NT2/D1 (cell line): ENCODE measurements around the gene APOC4.
"Not testable (repeated sequence)": the region's sequence is repeated elsewhere in the genome, so short reads cannot be mapped to it uniquely, and the experiment has no call there.

Experiments used
- DNase-seq: peaks from one replicate; pipeline ENCODE4 v3.0.0-alpha.2; 2011; ENCODE audit warnings: low read depth, low spot score
- H3K27me3 ChIP-seq: 2 replicates; pipeline ENCODE4 v1.6.0; 2011; ENCODE audit warnings: mild to moderate bottlenecking; ENCODE audit not compliant: insufficient read length, insufficient read depth
- H3K36me3 ChIP-seq: 2 replicates; pipeline ENCODE4 v1.6.1; 2011; ENCODE audit warnings: mild to moderate bottlenecking, low read length, mixed read lengths; ENCODE audit not compliant: insufficient read depth, insufficient read length
- H3K4me1 ChIP-seq: 2 replicates; pipeline ENCODE4 v1.5.1; 2011; ENCODE audit not compliant: insufficient read depth, insufficient read length
- H3K4me3 ChIP-seq: 2 replicates; pipeline ENCODE4 v1.5.1; 2011; ENCODE audit warnings: low read depth; ENCODE audit not compliant: insufficient read length
- H3K9ac ChIP-seq: 2 replicates; pipeline ENCODE4 v1.6.0; 2011; ENCODE audit warnings: low read depth; ENCODE audit not compliant: insufficient read length
- H3K9me3 ChIP-seq: 2 replicates; pipeline ENCODE4 v1.5.1; 2011; ENCODE audit warnings: mild to moderate bottlenecking, low read length; ENCODE audit not compliant: insufficient read depth
- SUZ12 ChIP-seq: IDR thresholded peaks from 2 replicates; pipeline ENCODE4 v1.6.1; 2011; ENCODE audit not compliant: insufficient read length, insufficient read depth; ENCODE audit errors: extremely low read depth
- YY1 ChIP-seq: IDR thresholded peaks from 2 replicates; pipeline ENCODE4 v1.6.1; 2011; ENCODE audit not compliant: insufficient read length, insufficient read depth
- ZNF274 ChIP-seq: IDR thresholded peaks from 2 replicates; pipeline ENCODE4 v1.6.1; 2011; ENCODE audit warnings: mild to moderate bottlenecking, low read depth, low read length

APOC4 gene

GRCh38 chr19:44908836-44909261 is 33.2 kb upstream of the APOC4 start:
- Histone ChIP-seq H3K36me3 (peaks cover 35% of the 10 kb centered on the region), H3K4me1 (peaks cover 21% of the 10 kb centered on the region), H3K27me3 (no peaks in the 10 kb centered on the region), H3K9ac (no peak overlapping the region), H3K9me3 (no peaks in the 10 kb centered on the region), H3K4me3 (no peak overlapping the region)
- DNase-seq = no peak
- TF ChIP-seq ZNF274 (no peak), SUZ12 (no peak), YY1 (no peak)

DNA sequence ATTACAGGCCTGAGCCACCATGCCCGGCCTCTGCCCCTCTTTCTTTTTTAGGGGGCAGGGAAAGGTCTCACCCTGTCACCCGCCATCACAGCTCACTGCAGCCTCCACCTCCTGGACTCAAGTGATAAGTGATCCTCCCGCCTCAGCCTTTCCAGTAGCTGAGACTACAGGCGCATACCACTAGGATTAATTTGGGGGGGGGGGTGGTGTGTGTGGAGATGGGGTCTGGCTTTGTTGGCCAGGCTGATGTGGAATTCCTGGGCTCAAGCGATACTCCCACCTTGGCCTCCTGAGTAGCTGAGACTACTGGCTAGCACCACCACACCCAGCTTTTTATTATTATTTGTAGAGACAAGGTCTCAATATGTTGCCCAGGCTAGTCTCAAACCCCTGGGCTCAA is 32.3 kb upstream of the APOC4 start:
- H3K27me3 ChIP-seq = no peaks in the 10 kb centered on the region
- H3K4me1 ChIP-seq = peaks cover 13% of the 10 kb centered on the region
- DNase-seq = no peak
- TF ChIP-seq ZNF274 = no peak
- TF ChIP-seq YY1 = no peak
- no peak for TF ChIP-seq SUZ12
- no peak overlapping the region for H3K9ac ChIP-seq
- H3K36me3 ChIP-seq = peaks cover 31% of the 10 kb centered on the region
- H3K9me3 ChIP-seq = no peaks in the 10 kb centered on the region
- H3K4me3 ChIP-seq = no peak overlapping the region

- not testable (repeated sequence) for H3K9me3 ChIP-seq, DNase-seq, H3K9ac ChIP-seq, H3K4me3 ChIP-seq, H3K27me3 ChIP-seq
- H3K36me3 ChIP-seq = peaks cover 30% of the 10 kb centered on the region
- H3K4me1 ChIP-seq = peaks cover 13% of the 10 kb centered on the region
These were observed 30.1 kb upstream of the APOC4 start for GRCh38 chr19:44911896-44912295.

- Histone ChIP-seq H3K36me3 (peaks cover 20% of the 10 kb centered on the region), H3K9me3 (no peaks in the 10 kb centered on the region), H3K4me1 (peaks cover 11% of the 10 kb centered on the region), H3K9ac (no peak overlapping the region), H3K27me3 (no peaks in the 10 kb centered on the region), H3K4me3 (no peak overlapping the region)
- TF ChIP-seq YY1 (no peak), ZNF274 (no peak), SUZ12 (no peak)
- no peak for DNase-seq
These were observed 29.2 kb upstream of the APOC4 start for GRCh38 chr19:44912854-44913253.

- DNase-seq, H3K27me3 ChIP-seq, H3K4me1 ChIP-seq, H3K9me3 ChIP-seq: not testable (repeated sequence)
- H3K4me3 ChIP-seq = peak overlapping the region; percentile 64
- peaks cover 11% of the 10 kb centered on the region for H3K36me3 ChIP-seq
- H3K9ac ChIP-seq = peak overlapping the region; percentile 90
These were observed 28.3 kb upstream of the APOC4 start for GRCh38 chr19:44913512-44914432.

DNA sequence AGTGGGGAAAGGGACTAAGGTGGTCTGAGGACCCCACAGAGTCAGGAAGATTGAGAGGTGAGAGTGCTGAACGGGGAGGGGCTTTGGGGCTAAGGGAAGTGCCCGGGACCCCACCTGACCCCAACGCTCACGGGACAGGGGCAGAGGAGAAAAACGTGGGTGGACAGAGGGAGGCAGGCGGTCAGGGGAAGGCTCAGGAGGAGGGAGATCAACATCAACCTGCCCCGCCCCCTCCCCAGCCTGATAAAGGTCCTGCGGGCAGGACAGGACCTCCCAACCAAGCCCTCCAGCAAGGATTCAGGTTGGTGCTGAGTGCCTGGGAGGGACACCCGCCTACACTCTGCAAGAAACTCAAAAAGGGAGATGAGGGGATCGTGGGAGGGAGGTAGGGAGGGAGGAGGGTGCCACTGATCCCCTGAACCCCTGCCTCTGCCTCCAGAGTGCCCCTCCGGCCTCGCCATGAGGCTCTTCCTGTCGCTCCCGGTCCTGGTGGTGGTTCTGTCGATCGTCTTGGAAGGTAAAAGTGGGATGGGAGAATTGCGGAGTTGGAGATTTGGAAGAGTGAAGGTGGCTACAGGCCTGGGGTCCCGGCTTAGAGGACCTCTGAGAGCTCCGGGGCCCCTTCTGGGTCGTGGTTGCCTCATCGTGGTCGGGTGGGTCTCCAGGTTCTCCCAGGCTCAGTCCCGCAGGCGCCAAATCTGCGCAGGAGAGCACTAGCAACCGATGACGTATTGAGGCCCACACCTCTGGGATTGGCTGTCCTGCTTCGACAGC is 27.4 kb upstream of the APOC4 start, which contains the start of gene APOC1:
Gene APOC1 (plus strand): TSS at position 176 of the 774 bp plus-strand sequence. CDS start 284 bp downstream, at position 460.
- Histone ChIP-seq H3K9ac (peak within 1 kb of the TSS; percentile 90), H3K4me3 (peak within 1 kb of the TSS; percentile 64)
- DNase-seq = peak; percentile 81
- not testable (repeated sequence) for H3K9me3 ChIP-seq, H3K36me3 ChIP-seq, H3K4me1 ChIP-seq, H3K27me3 ChIP-seq

GRCh38 chr19:44924243-44924725 is 17.8 kb upstream of the APOC4 start:
- no peak for DNase-seq
- no peaks in the 10 kb centered on the region for H3K36me3 ChIP-seq
- H3K9me3 ChIP-seq = no peaks in the 10 kb centered on the region
- no peak overlapping the region for H3K4me3 ChIP-seq
- H3K9ac ChIP-seq = no peak overlapping the region
- no peaks in the 10 kb centered on the region for H3K27me3 ChIP-seq
- peaks cover 7% of the 10 kb centered on the region for H3K4me1 ChIP-seq
- TF ChIP-seq ZNF274 = no peak
- no peak for TF ChIP-seq YY1
- TF ChIP-seq SUZ12 = no peak
